Measurements from ENCODE around the gene SF3B4.

DNA sequence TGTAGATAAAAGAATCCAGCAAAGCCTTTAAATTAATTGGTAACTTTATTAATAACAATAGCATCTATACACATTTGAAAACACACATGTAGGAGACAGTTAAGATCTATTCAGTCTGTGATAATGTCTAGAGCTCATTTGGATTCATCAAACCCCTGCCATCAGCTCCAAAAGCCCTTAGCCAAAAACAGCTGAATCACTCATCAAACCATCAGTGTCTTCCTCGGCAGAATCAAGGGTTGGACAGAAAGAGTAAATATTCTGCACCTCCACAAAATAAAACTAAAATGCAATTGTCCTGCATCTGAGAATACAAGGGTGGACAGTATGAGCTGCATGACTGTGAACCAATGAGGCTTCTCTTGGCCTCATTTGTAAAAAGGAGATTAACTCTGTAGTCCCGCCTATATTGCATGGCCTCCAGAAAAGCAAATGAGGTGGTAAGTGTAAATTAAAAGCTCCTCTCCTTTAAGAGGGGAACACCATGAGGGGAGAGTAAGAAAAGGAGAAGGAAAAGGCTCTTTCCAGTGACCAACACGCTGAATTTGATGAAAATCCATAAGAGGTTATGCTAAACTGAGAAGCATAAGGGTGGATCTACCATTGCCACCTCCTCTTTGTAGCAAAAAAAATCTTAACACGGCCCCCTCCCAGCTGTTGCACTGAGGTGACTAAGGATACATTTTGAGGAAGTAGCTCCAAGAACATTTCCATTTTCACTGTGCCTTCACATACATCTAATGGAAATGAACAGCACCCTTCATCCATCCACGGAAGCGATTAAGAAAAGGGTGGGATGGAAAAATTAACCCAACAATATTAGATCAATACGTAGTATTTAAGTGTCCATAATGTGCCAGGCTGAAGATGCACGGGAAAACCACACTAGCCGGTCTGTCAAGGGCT is 42.9 kb downstream of the SF3B4 start:
- TF ChIP-seq TAF1 (IDR thresholded peaks at IDR 0.05; ENCODE audit: borderline replicate concordance, insufficient read depth, low read length) = no peak
- no peak for TF ChIP-seq POLR2AphosphoS5 (IDR thresholded peaks at IDR 0.05; ENCODE audit: low read depth, low read length)
